SH-SY5Y (cell line): ENCODE data around the gene PGLYRP1.

Experiments
- GATA2 ChIP-seq: IDR thresholded peaks from 2 replicates; pipeline ENCODE4 v1.6.1; 2011; ENCODE audit warnings: mild to moderate bottlenecking, low read depth, low read length
- GATA3 ChIP-seq: IDR thresholded peaks from 2 replicates; pipeline ENCODE4 v1.6.1; 2011; ENCODE audit warnings: low read depth, mild to moderate bottlenecking, low read length, moderate library complexity

Gene PGLYRP1

DNA sequence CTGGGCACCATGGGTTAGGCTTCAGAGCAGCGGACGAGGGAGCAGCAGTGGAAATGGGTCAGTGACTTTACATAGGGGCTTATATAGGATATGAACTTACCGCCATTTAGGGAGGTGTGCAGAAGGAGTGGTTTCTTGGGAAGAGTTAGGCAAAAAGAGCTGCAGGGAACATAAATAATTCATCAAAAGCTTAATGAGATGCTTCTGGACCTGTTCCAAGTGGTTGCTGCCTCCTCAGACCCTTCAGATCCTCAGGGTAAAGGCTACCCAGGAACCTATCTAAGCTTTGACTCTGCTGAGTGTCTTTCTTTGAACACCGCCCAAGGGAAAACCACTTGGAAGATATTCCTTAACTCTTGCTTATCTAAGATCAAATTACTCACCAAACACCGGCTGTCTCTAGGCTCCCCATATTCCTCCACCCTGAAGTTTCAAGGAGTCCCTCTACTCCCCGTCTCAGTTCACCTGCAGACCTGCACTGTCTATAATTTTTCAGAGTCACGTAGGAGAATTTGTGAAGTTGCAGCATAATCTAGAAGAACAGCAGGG, 18.2 kb upstream of the PGLYRP1 start, which contains the start of gene IGFL4:
TSS of gene IGFL4 (minus strand) at position 51 of the 549 bp plus-strand sequence. CDS start at position 11, 40 bp downstream.
- TF ChIP-seq GATA2 (no peak), GATA3 (no peak)

DNA sequence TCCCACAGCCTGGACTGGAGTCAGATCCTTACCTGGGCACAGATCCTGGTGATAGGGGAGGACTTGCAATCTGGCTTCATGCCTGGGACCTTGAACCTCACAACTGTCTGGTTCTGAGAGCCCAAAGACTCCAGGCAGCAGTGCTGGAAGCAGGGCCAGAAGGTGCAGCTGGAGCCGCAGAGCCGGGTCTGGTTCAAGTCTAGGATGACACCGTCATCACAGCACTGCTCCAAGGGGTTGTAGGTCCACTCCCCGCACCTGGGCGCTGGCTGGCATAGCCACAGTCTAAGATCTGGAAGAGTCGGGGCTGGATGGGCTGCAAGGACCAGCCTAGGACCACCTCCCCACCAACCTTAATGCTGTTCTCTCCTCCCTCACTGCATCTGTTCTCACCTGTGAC, 17.3 kb upstream of the PGLYRP1 start:
- TF ChIP-seq GATA2 (no peak), GATA3 (no peak)

DNA sequence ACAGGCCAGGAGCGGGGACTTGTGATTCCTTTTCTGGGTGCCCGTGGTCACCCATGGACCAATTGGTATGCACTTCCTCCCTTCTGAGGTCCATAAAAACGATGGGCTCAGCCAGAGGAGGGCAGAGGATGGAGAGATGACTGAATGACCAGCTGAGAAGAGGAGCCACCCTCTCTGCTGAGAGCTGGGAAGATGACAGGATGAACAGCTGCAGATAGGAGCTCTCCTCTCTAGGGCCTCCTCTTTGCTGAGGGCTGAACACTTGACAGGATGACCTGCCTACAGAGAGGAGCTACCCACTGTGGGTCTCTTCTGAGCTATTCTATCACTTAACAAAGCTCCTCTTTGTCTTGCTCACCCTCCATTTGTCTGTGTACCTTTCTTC, 13.9 kb upstream of the PGLYRP1 start:
- TF ChIP-seq GATA3, result no peak
- no peak for TF ChIP-seq GATA2

DNA sequence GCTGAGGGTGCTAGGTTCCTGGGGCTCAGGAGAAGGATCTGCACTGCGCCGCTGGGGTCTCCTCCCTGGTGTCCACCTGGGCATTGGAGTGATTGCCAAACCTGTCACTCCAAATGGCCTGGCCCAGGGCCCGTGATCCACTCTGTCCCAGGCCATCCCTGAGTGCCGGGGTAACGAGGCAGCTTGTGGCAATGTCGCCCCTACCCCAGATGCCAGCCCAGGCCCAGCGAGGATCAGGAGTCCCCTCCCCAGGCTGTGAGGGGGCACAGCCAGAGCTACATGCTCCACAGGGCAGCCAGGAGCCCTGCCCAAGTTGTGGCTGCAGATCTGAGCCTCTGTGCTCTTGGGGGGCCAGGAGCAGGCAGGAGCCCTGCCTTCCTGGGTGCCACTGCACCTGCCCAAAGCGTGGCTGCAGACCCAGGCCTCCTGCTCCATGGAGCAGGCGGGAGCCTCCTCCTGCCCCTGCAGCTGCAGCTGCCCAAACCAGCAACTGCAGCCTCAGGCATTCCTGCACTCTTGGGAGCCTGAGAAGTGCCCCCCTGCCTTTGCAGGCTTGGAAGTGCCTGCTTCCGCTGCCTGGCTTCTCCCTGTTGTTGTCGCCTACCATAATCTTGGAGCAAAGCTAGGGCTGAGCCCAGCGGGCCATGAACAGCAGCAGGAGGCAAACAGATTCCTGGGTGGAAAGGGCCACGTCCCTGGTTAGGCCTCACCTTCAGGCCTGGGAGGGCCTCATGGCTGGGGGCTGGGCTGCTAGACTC, 13.3 kb upstream of the PGLYRP1 start:
- TF ChIP-seq GATA3 (no peak), GATA2 (no peak)

DNA sequence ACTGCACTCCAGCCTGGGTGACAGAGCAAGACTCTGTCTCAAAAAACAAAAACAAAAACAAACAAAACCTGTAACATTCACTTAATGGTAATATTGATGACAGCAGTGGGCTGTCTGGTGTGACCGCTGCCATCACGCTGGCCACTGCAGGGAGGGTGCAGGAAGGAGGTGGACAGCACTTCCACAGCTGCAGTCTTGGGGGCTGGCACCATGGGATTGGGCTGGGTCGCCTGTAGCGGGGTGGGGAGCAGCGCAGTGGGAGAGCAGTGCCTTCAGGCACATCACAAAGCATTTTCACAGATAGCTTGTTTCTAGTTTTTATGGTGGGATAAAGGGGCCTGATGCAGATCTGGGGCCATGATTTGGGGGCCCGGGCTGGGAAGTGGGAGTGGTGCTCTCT, 12.7 kb upstream of the PGLYRP1 start:
- no peak for TF ChIP-seq GATA2

DNA sequence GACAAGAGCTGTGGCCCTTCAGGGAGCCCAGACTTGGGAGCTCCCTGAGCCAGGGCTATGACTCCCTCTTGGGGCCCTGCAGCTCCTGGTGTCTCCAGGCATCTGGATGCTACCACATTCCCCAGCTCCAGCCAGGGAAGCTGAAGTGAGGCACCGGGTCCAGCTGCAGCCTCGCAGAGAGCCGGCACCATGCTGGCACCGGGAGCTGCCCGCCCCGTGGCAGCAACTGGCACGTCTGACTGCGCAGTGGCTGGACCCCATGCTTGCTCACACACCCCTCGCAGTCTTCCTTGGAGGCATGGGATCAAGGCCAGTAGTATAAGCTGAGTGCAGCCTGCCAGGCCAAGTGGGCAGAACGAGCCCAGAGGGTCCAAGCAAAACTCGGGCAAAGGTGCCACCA, 10.5 kb upstream of the PGLYRP1 start:
- no peak for TF ChIP-seq GATA3
- no peak for TF ChIP-seq GATA2

DNA sequence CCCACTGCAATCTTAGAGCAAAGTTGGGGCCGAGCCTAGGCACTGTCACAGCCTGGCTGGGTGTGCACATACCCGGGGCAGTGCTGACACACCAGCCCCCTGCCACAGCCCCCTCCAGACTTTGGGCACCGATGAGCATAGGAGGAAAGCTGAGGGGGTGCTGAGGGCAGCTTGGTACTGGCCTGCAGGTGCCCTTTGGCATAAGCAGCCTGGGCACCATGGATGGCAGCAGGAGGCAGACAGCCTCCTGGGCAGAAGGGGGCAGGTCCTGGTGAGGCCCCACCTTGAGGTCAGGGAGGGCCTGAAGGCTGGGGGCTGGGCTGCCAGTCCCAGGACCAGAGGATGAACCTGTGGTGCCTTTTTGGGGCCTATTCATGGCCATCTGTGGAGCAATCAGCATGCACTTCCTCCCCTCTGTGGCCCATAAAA, 9.8 kb upstream of the PGLYRP1 start:
- TF ChIP-seq GATA2, result no peak
- TF ChIP-seq GATA3, result no peak

DNA sequence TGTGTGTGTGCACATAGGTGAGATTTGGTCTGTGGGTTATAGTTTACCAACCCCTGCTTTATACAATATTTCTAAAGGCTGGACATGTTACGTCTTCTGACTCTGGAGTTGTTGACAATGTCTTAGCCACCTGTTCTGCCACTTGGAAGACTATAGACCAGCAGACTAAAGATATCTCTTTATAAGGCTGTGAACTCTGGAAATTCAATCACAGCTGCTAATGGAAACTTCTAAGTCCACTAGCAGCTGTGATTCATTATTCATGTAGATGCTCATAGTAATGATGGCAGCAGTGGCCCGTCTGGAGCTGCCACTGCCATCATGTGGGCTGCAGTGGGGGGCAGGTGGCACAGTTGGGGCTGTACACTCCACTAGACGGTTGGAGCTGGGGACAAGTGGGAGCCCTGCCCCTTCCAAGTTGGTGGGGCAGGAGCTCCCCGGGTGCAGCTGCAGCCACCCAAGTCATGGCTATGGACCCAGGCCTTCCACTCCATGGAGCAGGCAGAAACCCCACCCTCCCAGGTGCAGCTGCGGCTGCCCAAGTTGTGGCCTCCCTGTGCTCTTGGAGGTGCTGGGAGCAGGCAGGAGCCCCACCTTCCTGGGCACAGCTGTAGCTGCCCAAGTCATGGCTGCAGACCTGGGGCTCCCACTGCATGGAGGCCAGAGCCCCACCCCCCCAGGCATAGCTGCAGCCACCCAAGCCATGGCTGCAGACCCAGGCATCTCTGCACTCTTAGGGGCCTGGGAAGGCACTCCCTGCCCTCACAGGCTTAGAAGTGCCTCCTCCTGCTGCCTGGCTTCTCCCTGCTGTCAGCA, 9.1 kb upstream of the PGLYRP1 start:
- TF ChIP-seq GATA3 (no peak), GATA2 (no peak)

DNA sequence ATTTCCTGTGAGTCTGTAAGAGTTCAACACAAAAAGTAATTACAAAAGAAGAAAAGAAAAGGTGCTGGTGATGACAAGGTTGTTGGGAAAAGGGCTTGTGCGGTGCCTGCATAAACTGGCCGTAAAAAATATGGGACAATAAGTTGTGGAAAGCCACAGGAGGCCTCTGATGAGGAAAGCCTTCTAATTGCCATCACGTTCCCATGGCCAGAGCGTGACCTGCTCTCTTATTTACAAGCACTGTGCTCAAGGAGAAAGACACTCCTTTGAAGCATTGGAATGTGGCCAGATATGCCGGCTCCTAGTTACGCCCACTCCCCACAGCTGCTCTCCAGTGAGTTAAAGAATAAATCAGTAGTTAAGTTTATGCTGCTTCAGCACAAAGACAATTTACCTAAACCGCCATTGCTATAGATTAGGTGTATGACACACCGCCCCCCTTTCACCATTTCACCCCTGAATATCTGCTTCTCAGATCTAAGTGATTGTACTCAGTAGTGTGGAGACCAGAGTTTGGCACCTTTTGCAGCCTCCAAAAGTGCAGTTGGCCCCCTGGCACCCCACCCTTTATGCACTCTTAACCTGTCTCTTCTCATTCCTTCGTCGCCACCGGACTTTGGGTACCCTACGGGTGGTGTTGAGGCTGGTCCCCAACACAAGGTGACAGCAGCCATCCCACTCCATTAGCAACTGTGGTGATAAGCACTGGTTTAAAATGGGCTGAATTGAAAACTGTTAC, 8.1 kb upstream of the PGLYRP1 start:
- TF ChIP-seq GATA2 (no peak), GATA3 (no peak)

DNA sequence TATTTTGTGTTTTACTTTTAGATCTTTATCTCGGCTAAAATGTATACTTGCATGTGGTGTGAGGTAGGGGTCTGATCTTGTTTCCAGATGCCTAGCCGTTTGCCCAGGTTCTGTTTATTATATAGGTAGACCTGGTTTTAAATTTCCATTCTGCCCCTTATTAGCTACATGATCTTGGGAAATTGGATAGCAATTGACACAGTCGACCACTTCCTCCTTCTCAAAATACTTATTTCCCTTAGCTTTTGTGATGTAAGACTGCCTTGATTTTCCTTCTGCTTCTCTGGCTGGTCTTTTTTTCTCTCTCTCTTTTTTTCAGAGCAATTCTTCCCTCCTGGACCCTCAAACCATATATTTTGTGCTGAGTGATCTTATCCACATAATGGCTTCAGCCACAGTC, 3.0 kb upstream of the PGLYRP1 start:
- TF ChIP-seq GATA3 (no peak), GATA2 (no peak)

DNA sequence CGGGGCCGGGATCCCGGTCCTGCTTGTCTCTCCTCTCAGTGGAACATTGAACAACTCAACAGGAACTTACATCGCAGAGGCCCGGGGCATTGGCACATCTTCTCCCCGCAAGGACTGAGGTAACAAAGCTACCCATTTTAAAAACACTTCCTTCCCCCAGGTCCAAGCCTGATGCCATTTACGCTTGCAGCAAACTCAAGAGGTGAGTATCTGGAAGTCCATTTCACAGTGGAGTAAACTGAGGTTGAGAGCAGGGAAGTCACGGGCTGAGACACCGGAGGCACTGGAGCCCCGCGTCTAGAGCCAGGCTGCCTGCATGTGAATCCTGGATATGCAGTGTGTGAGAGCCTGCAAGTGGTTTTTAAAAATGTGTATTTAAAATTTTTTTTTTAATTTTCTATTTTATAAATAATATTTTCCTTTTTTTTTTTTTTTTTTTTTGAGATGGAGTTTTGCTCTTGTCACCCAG, 492 bp upstream of the PGLYRP1 start:
- TF ChIP-seq GATA3 (no peak), GATA2 (no peak)

DNA sequence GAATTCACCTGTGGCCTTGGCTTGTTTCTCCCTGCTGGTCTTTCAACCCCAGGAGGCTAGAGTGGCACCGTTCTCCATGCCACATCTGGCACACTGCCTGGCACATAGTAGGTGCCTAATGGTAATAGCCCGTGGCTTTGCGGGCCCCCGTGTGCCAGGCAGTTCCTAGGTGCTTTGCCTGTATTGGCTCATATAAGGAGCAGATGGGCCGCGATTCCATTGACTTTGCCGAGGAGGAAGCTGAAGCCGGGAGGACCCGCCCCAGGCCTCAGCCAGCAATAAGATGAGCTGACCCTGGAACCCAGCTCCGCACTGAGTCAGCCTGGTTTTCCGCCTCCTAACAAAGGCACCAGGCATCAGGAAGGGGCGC, 807 bp downstream of the PGLYRP1 start:
- TF ChIP-seq GATA3, result no peak
- TF ChIP-seq GATA2, result no peak

DNA sequence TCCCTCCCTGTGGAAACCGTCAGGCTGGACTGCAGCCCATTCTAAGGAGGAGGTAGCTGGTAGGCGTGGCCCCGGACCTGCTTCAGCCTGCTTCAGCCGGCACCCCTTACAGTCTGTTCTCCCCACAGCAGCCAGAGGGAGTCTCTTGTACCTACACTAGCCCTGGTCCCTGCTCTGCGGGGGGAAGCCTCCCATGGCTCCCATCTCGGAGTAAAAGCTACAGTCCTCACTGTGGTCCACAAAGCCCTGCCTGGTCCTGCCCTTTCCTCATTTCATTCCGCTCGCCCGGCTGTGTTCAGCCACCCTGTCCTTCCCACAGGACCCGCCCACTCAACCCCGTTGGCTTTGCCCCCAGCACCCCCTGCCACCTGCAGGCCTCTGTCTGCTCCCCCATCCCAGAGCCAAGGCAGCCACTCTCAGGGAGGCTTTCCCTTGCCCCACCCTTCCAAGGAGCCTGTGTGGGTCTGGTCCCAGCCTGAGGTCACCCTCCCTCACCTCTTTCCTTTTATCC, 1.3 kb downstream of the PGLYRP1 start:
- TF ChIP-seq GATA2, result no peak

DNA sequence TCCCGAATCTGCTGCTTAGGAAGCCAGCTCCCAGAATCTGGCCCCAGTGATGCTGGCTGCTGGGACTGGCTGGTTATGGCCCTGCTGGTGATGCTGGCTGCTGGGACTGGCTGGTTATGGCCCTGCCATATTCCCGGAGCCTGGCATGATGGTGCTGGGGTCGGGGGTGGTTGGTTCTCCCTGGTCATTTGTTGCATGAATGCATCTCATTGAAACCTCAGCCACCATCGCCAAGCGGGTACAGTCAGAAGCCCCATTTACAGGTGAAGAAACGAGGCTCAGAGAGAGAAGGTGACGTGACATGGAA, 2.1 kb downstream of the PGLYRP1 start:
- TF ChIP-seq GATA2, result no peak
- TF ChIP-seq GATA3, result no peak
